AG04449 (cell line): ENCODE results near the gene GP5.

ENCODE experiments used
- CTCF ChIA-PET: fragments of 350-600 bp; formaldehyde crosslinking; extraction: SDS; loops from one replicate; lab custom pipeline; 2021; ENCODE audit warnings: antibody characterized with exemption; lab: Yijun Ruan, JAX
- POLR2A ChIA-PET: fragments of 400-600, 350-600 bp; formaldehyde crosslinking; extraction: SDS; loops from one replicate; lab custom pipeline; 2020; ENCODE audit warnings: antibody characterized with exemption, inconsistent platforms; lab: Yijun Ruan, JAX
- DNase-seq: peaks from one replicate; pipeline ENCODE4 v3.0.0-alpha.2; 2010; ENCODE audit warnings: low read depth, low spot score
- H3K4me3 ChIP-seq: 2 replicates; pipeline ENCODE4 v1.5.1; 2011; ENCODE audit warnings: low read depth, mild to moderate bottlenecking, control low read depth, low read length
- CTCF ChIP-seq: IDR thresholded peaks from one replicate; pipeline ENCODE4 v1.5.1; 2011; ENCODE audit warnings: mild to moderate bottlenecking, moderate library complexity, low read length, control low read depth, inconsistent platforms; ENCODE audit not compliant: insufficient read depth; ENCODE audit errors: missing control alignments

GP5 gene

GRCh38 chr3:194392576-194392975 is 6.5 kb downstream of the GP5 start:
- ChIA-PET POLR2A (no interaction called here), CTCF (interaction anchor here (0.9 to 2.1 kb wide), 2 partner anchors 15 to 48 kb away, joined by 3 to 22 read pairs; no protein-coding TSS in a partner anchor)
- no peak for DNase-seq
- no peak for TF ChIP-seq CTCF
- no peak overlapping the region for H3K4me3 ChIP-seq

GRCh38 chr3:194390835-194391234 is 8.2 kb downstream of the GP5 start:
- POLR2A ChIA-PET: no interaction called here
- CTCF ChIA-PET: interaction anchor here (2.1 kb wide), 1 partner anchor 47 kb away, joined by 22 read pairs; no protein-coding TSS in a partner anchor
- no peak for TF ChIP-seq CTCF
- no peak overlapping the region for H3K4me3 ChIP-seq
- no peak for DNase-seq

- POLR2A ChIA-PET: no interaction called here
- TF ChIP-seq CTCF: no peak
- CTCF ChIA-PET: interaction anchor here (0.9 to 1.8 kb wide), 4 partner anchors 10 to 43 kb away, joined by 3 to 7 read pairs (median 3); no protein-coding TSS in a partner anchor
- no peak for DNase-seq
- no peak overlapping the region for H3K4me3 ChIP-seq
Observed at GRCh38 chr3:194389269-194389668, 9.8 kb downstream of the GP5 start.

- TF ChIP-seq CTCF: no peak
- DNase-seq: no peak
- ChIA-PET CTCF (interaction anchor here (1.0 to 2.4 kb wide), 5 partner anchors 9 to 44 kb away, joined by 3 to 13 read pairs (median 7); partner anchors contain the start of gene GP5), POLR2A (no interaction called here)
- no peak overlapping the region for H3K4me3 ChIP-seq
Observed at GRCh38 chr3:194387926-194388418, 11.1 kb downstream of the GP5 start.

GRCh38 chr3:194387276-194387675 is 11.8 kb downstream of the GP5 start:
- H3K4me3 ChIP-seq: no peak overlapping the region
- ChIA-PET POLR2A (no interaction called here), CTCF (interaction anchor here (2.0 to 2.4 kb wide), 3 partner anchors 11 to 43 kb away, joined by 7 to 13 read pairs (median 9); partner anchors contain the start of gene GP5)
- DNase-seq: no peak
- no peak for TF ChIP-seq CTCF

GRCh38 chr3:194386648-194387047 is 12.4 kb downstream of the GP5 start:
- ChIA-PET POLR2A (no interaction called here), CTCF (interaction anchor here (1.4 to 2.4 kb wide), 3 partner anchors 11 to 43 kb away, joined by 3 to 13 read pairs (median 7); partner anchors contain the start of gene GP5)
- TF ChIP-seq CTCF: no peak
- no peak for DNase-seq
- no peak overlapping the region for H3K4me3 ChIP-seq
